ENCODE results near the gene SLC25A13.

DNA sequence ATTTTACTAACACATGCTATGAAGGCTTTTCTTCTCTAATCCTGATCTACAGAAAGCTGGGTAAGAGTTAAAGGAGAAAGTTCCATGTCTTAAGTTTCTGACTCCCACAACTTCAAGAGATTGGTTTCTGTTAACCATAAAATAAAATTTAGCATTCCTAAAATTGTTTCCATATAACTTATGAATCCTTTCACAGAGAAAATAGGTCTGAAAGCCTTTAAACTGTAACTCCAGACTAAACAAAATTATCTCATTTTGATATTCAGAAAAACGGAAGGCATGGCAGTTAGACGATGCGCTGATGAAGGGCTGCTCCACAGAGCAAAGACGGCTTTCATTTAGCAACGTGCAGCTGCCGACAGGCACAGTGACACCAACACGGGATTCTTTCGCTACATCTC is 133.3 kb downstream of the SLC25A13 start:
- TF ChIP-seq POLR2AphosphoS5 (IDR thresholded peaks at IDR 0.05; ENCODE audit: low read depth, low read length) = no peak
- TF ChIP-seq TAF1 (IDR thresholded peaks at IDR 0.05; ENCODE audit: borderline replicate concordance, insufficient read depth, low read length) = no peak
- TF ChIP-seq, protein P1, sequence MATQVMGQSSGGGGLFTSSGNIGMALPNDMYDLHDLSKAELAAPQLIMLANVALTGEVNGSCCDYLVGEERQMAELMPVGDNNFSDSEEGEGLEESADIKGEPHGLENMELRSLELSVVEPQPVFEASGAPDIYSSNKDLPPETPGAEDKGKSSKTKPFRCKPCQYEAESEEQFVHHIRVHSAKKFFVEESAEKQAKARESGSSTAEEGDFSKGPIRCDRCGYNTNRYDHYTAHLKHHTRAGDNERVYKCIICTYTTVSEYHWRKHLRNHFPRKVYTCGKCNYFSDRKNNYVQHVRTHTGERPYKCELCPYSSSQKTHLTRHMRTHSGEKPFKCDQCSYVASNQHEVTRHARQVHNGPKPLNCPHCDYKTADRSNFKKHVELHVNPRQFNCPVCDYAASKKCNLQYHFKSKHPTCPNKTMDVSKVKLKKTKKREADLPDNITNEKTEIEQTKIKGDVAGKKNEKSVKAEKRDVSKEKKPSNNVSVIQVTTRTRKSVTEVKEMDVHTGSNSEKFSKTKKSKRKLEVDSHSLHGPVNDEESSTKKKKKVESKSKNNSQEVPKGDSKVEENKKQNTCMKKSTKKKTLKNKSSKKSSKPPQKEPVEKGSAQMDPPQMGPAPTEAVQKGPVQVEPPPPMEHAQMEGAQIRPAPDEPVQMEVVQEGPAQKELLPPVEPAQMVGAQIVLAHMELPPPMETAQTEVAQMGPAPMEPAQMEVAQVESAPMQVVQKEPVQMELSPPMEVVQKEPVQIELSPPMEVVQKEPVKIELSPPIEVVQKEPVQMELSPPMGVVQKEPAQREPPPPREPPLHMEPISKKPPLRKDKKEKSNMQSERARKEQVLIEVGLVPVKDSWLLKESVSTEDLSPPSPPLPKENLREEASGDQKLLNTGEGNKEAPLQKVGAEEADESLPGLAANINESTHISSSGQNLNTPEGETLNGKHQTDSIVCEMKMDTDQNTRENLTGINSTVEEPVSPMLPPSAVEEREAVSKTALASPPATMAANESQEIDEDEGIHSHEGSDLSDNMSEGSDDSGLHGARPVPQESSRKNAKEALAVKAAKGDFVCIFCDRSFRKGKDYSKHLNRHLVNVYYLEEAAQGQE (IDR thresholded peaks at IDR 0.05; ENCODE audit: insufficient read depth in 1 of 2, low read depth in 2 of 2, low read length in 2 of 2) = no peak
- no peak for TF ChIP-seq SIN3A (IDR thresholded peaks at IDR 0.05; ENCODE audit: borderline replicate concordance, insufficient read depth, low read length)

Measured in PFSK-1 (cell line).